GM23338 (cell line): Measurements from ENCODE around the gene BUB1B. TPM values are rescaled to one million over a fixed set of nuclear protein-coding genes. Genes with fewer than 3 reads are reported as not detected.

ENCODE experiments used
- ATAC-seq: fragments of 200-7000 bp; cut with Tn5 transposase; 3 replicates; pipeline ENCODE4 v1.9.1; 2020
- DNase-seq: peaks from one replicate; pipeline ENCODE4 v3.0.0-alpha.2; 2015; ENCODE audit warnings: low spot score
- H2AFZ ChIP-seq: fragments of 200-600 bp; sonication (generic); 2 replicates; pipeline ENCODE4 v1.8.0; 2016; ENCODE audit warnings: antibody characterized with exemption, mild to moderate bottlenecking, moderate library complexity
- H3F3A ChIP-seq: fragments of 200-600 bp; sonication (generic); replicated peaks from 2 replicates; pipeline ENCODE4 v1.8.0; 2017; ENCODE audit warnings: antibody characterized with exemption, mixed run types, low read depth
- H3K27ac ChIP-seq: fragments of 200-600 bp; sonication (generic); 2 replicates; pipeline ENCODE4 v1.6.1; 2016; ENCODE audit warnings: low read depth
- H3K27me3 ChIP-seq: fragments of 200-600 bp; sonication (generic); 2 replicates; pipeline ENCODE4 v1.8.0; 2016; ENCODE audit warnings: mild to moderate bottlenecking, mixed run types, moderate library complexity; ENCODE audit not compliant: insufficient read depth
- H3K36me3 ChIP-seq: fragments of 200-600 bp; sonication (generic); 2 replicates; pipeline ENCODE4 v1.8.0; 2016; ENCODE audit warnings: mild to moderate bottlenecking; ENCODE audit not compliant: insufficient read depth
- H3K4me1 ChIP-seq: fragments of 200-600 bp; sonication (generic); 2 replicates; pipeline ENCODE4 v1.8.0; 2016; ENCODE audit warnings: mild to moderate bottlenecking, moderate library complexity; ENCODE audit not compliant: insufficient read depth
- H3K4me2 ChIP-seq: fragments of 200-600 bp; sonication (generic); 2 replicates; pipeline ENCODE4 v1.7.1; 2017; ENCODE audit warnings: mixed run types
- H3K4me3 ChIP-seq: fragments of 200-600 bp; sonication (generic); 2 replicates; pipeline ENCODE4 v1.6.1; 2016; ENCODE audit warnings: mixed run types
- H3K79me2 ChIP-seq: fragments of 200-600 bp; sonication (generic); replicated peaks from 2 replicates; pipeline ENCODE4 v1.8.0; 2017; ENCODE audit warnings: mild to moderate bottlenecking; ENCODE audit not compliant: insufficient read depth
- H3K9me2 ChIP-seq: fragments of 200-600 bp; sonication (generic); 2 replicates; pipeline ENCODE4 v1.8.0; 2017; ENCODE audit not compliant: insufficient read depth
- H4K20me1 ChIP-seq: fragments of 200-600 bp; sonication (generic); replicated peaks from 2 replicates; pipeline ENCODE4 v1.8.0; 2017; ENCODE audit warnings: mild to moderate bottlenecking; ENCODE audit not compliant: insufficient read depth
- H3K27ac Mint-ChIP-seq: 2 replicates; pipeline ENCODE4 v1.8.0; 2020; ENCODE audit warnings: inconsistent platforms, mild to moderate bottlenecking, moderate library complexity, mixed read lengths
- H3K27me3 Mint-ChIP-seq: 3 replicates; pipeline ENCODE4 v1.8.0; 2022; ENCODE audit warnings: low read depth, mild to moderate bottlenecking, moderate library complexity, mixed read lengths, inconsistent platforms; ENCODE audit not compliant: insufficient read depth, poor library complexity
- H3K36me3 Mint-ChIP-seq: 3 replicates; pipeline ENCODE4 v1.8.0; 2021; ENCODE audit warnings: low read depth, mild to moderate bottlenecking, inconsistent platforms, moderate library complexity, mixed read lengths
- H3K4me1 Mint-ChIP-seq: 3 replicates; pipeline ENCODE4 v1.8.0; 2020; ENCODE audit warnings: mild to moderate bottlenecking, inconsistent platforms, mixed read lengths
- H3K4me3 Mint-ChIP-seq: 3 replicates; pipeline ENCODE4 v1.8.0; 2021; ENCODE audit warnings: moderate library complexity, mild to moderate bottlenecking, inconsistent platforms, mixed read lengths
- H3K9me3 Mint-ChIP-seq: 3 replicates; pipeline ENCODE4 v1.8.0; 2020; ENCODE audit warnings: moderate library complexity, mild to moderate bottlenecking, inconsistent platforms, mixed read lengths
- CREB1 ChIP-seq: fragments of 250-450 bp; sonication (Bioruptor Pico); IDR thresholded peaks from 2 replicates; pipeline ENCODE4 v1.5.0; 2020; ENCODE audit warnings: low read depth, mild to moderate bottlenecking, moderate library complexity
- JUNB ChIP-seq: IDR thresholded peaks from one replicate; pipeline ENCODE4 v1.6.1; 2016; ENCODE audit warnings: antibody characterized with exemption; ENCODE audit not compliant: unreplicated experiment
- NANOG ChIP-seq: IDR thresholded peaks from 2 replicates; pipeline ENCODE4 v1.6.1; 2016; ENCODE audit warnings: antibody characterized with exemption, borderline replicate concordance
- ZNF114 ChIP-seq: fragments of 250-450 bp; sonication (Bioruptor Pico); IDR thresholded peaks from 2 replicates; pipeline ENCODE4 v1.5.0; 2020; ENCODE audit warnings: mild to moderate bottlenecking, moderate library complexity
- polyA plus RNA-seq: library from polyadenylated mRNA; unstranded; fragments of >200 nt; fragmentation: Nextera tagmentation; extraction: Ambion mirVana; gene quantifications from 2 replicates; pipeline ENCODE4 v1.2.1, GENCODE V29; 2016
- total RNA-seq: library from RNA; depleted of rRNA; stranded (reverse); fragments of >200 nt; shearing (Covaris generic); gene quantifications from 2 replicates; pipeline ENCODE4 v1.2.3, GENCODE V29; 2014
- TF ChIP-seq, protein P1 (sequence below): IDR thresholded peaks from one replicate; pipeline ENCODE4 v1.6.1; 2018; ENCODE audit warnings: antibody characterized with exemption; ENCODE audit not compliant: unreplicated experiment

BUB1B gene
- total and polyA plus RNA-seq, 2 experiments from 2014 or later, result 77.7 to 160 TPM

GRCh38 chr15:40238532-40239403 lies 77.9 kb downstream of the BUB1B start, which contains the start of gene PAK6:
Gene PAK6 (plus strand): TSS chr15:40239063. CDS start chr15:40264786, 25,723 bp downstream.
- Histone ChIP-seq H3K27ac (no peak within 1 kb of the TSS), H3K4me3 (peak within 1 kb of the TSS; percentile 51), H3K9me2 (no peaks in the 10 kb centered on the region), H3K4me1 (peaks cover 14% of the 10 kb centered on the region), H3F3A (peaks cover 17% of the 10 kb centered on the region; the same call in 1 of the 2 replicates), H3K79me2 (no peaks in the 10 kb centered on the region), H3K4me2 (peak within 1 kb of the TSS; percentile 78), H3K36me3 (no peaks in the 10 kb centered on the region), H3K27me3 (peaks cover 8% of the 10 kb centered on the region; the same call in 1 of the 2 replicates), H4K20me1 (no peaks in the 10 kb centered on the region), H2AFZ (peak within 1 kb of the TSS; percentile 98)
- DNase-seq, result peak; percentile 87
- Mint-ChIP-seq H3K4me1 (peaks cover 25% of the 10 kb centered on the region), H3K36me3 (no peaks in the 10 kb centered on the region; the same call in 2 of the 3 replicates), H3K4me3 (peak within 1 kb of the TSS; percentile 68), H3K27ac (peak within 1 kb of the TSS; percentile 71), H3K27me3 (peaks cover 19% of the 10 kb centered on the region), H3K9me3 (no peaks in the 10 kb centered on the region)
- TF ChIP-seq, protein P1, sequence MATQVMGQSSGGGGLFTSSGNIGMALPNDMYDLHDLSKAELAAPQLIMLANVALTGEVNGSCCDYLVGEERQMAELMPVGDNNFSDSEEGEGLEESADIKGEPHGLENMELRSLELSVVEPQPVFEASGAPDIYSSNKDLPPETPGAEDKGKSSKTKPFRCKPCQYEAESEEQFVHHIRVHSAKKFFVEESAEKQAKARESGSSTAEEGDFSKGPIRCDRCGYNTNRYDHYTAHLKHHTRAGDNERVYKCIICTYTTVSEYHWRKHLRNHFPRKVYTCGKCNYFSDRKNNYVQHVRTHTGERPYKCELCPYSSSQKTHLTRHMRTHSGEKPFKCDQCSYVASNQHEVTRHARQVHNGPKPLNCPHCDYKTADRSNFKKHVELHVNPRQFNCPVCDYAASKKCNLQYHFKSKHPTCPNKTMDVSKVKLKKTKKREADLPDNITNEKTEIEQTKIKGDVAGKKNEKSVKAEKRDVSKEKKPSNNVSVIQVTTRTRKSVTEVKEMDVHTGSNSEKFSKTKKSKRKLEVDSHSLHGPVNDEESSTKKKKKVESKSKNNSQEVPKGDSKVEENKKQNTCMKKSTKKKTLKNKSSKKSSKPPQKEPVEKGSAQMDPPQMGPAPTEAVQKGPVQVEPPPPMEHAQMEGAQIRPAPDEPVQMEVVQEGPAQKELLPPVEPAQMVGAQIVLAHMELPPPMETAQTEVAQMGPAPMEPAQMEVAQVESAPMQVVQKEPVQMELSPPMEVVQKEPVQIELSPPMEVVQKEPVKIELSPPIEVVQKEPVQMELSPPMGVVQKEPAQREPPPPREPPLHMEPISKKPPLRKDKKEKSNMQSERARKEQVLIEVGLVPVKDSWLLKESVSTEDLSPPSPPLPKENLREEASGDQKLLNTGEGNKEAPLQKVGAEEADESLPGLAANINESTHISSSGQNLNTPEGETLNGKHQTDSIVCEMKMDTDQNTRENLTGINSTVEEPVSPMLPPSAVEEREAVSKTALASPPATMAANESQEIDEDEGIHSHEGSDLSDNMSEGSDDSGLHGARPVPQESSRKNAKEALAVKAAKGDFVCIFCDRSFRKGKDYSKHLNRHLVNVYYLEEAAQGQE, result no peak
- TF ChIP-seq NANOG (no peak), CREB1 (CRISPR knock-in tag) (0 out of 2 replicates have a peak, but pooled peaks have one; percentile 4)
- peak; percentile 91 for ATAC-seq

- ATAC-seq (no peak), DNase-seq (no peak)
These were observed 78.5 kb downstream of the BUB1B start for GRCh38 chr15:40239404-40239692.

More at GRCh38 chr15:40239404-40239692, 78.5 kb downstream of the BUB1B start:
- Histone ChIP-seq H3K27me3 (peaks cover 8% of the 10 kb centered on the region; the same call in 1 of the 2 replicates), H3F3A (peaks cover 12% of the 10 kb centered on the region; the same call in 1 of the 2 replicates), H2AFZ (peak overlapping the region; percentile 98), H3K9me2 (no peaks in the 10 kb centered on the region), H3K4me2 (peak overlapping the region; percentile 78), H4K20me1 (no peaks in the 10 kb centered on the region), H3K4me1 (peaks cover 14% of the 10 kb centered on the region), H3K27ac (no peak overlapping the region), H3K79me2 (no peaks in the 10 kb centered on the region), H3K4me3 (peak overlapping the region; percentile 51), H3K36me3 (no peaks in the 10 kb centered on the region)
- no peaks in the 10 kb centered on the region for H3K9me3 Mint-ChIP-seq
- H3K27me3 Mint-ChIP-seq, result peaks cover 17% of the 10 kb centered on the region
- H3K4me3 Mint-ChIP-seq, result peak overlapping the region; percentile 68
- TF ChIP-seq ZNF114 (no peak), JUNB (no peak)
- H3K4me1 Mint-ChIP-seq, result peaks cover 23% of the 10 kb centered on the region
- H3K27ac Mint-ChIP-seq, result peak overlapping the region; percentile 71
- H3K36me3 Mint-ChIP-seq, result no peaks in the 10 kb centered on the region; the same call in 2 of the 3 replicates
